22Rv1 (cell line): ENCODE data around the gene SETD9.

Source experiments
- CTCF ChIP-seq: fragments of 450-650 bp; IDR thresholded peaks from 2 replicates; pipeline ENCODE4 v1.5.1; 2017; ENCODE audit warnings: mild to moderate bottlenecking
- ZFX ChIP-seq: fragments of 450-650 bp; IDR thresholded peaks from 2 replicates; pipeline ENCODE4 v1.6.1; 2017; ENCODE audit warnings: antibody characterized with exemption, borderline replicate concordance

GRCh38 chr5:56963246-56963645 lies 53.9 kb downstream of the SETD9 start:
- TF ChIP-seq CTCF: no peak
- TF ChIP-seq ZFX: no peak
